Adrenal gland (tissue), 12 donors: ENCODE results near the gene KDM7A. TPM values are rescaled to one million over a fixed set of nuclear protein-coding genes. Genes with fewer than 3 reads are reported as not detected.
A peak's percentile ranks its signal among the peaks of the same experiment; 100 is the strongest.

Experiments used
- DNase-seq, 7 donors: peaks; one replicate each; pipeline ENCODE4 v3.0.0-alpha.2; 2019 to 2020
- H3K27ac ChIP-seq, 5 donors: fragments of 200-600 bp; sonication (generic) in 4 of 5; 1 replicate in 3 of 5; 2 replicates in 2 of 5; pipeline versions ENCODE4 v1.5.1 to v1.8.0; 2016 to 2020; ENCODE audit warnings: mild to moderate bottlenecking in 1 of 5
- H3K27me3 ChIP-seq: fragments of 200-600 bp; 2 replicates; pipeline ENCODE4 v1.8.0; 2021
- H3K36me3 ChIP-seq, 2 donors: fragments of 200-600 bp; replicated peaks in 1 of 2; 1 replicate in 1 of 2; 2 replicates in 1 of 2; pipeline versions ENCODE4 v1.5.1 to v1.8.0; 2018 to 2022
- H3K4me1 ChIP-seq, 2 donors: fragments of 200-600 bp; replicated peaks in 1 of 2; 1 replicate in 1 of 2; 2 replicates in 1 of 2; pipeline versions ENCODE4 v1.5.1 to v1.8.0; 2018 to 2021
- H3K4me3 ChIP-seq, 4 donors: fragments of 200-600 bp; sonication (generic) in 3 of 4; one replicate each; pipeline ENCODE4 v1.5.1; 2016 to 2018
- H3K9me3 ChIP-seq, 3 donors: fragments of 200-600 bp; sonication (generic) in 1 of 3; replicated peaks in 1 of 3; 1 replicate in 2 of 3; 2 replicates in 1 of 3; pipeline versions ENCODE4 v1.5.1 to v1.8.0; 2016 to 2021
- POLR2A ChIP-seq, 2 donors: fragments of 450-650 bp; IDR thresholded peaks; one replicate each; pipeline ENCODE4 v1.6.1; 2017; ENCODE audit warnings: antibody characterized with exemption in 2 of 2, mild to moderate bottlenecking in 2 of 2, moderate library complexity in 1 of 2
- WGBS, 4 donors: extraction: QIAGEN DNeasy Blood & Tissue Kit in 2 of 4; methylation state at CpG; one replicate each; pipeline versions ENCODE4 v1.1.5 to v1.1.7; 2013 to 2017; 5-methylcytosine and 5-hydroxymethylcytosine counted together
- intact Hi-C, 2 donors: fragments of 100-400 bp; cut with DNase I; formaldehyde crosslinking; loops; one replicate each; pipeline versions ENCODE4 v1.14.1 to v1.15.0; 2022 to 2023
- polyA plus RNA-seq, 3 donors: library from polyadenylated mRNA; stranded (reverse); fragments of 200-250 nt in 2 of 3; fragments of 350-450 nt in 1 of 3; fragmentation: Illumina TruSeq in 1 of 3; extraction: RNeasy Lipid Tissue Mini Kit (QIAGEN cat#74804) in 1 of 3; gene quantifications; one replicate each; pipeline ENCODE4 v1.2.3, GENCODE V29; 2013 to 2014
- total RNA-seq, 9 donors: library from RNA; depleted of rRNA in 4 of 9; stranded (reverse); fragments of >200 nt in 4 of 9; fragments of 120-200 nt in 1 of 9; fragmentation: NEBNext Ultra II Directional in 1 of 9; extraction: Animal tissue kit (Norgen Biotek cat#: 25700) in 1 of 9; gene quantifications; one replicate each; pipeline versions ENCODE4 v1.1.0 to v1.2.4, GENCODE V29; 2013 to 2023
- TF ChIP-seq, protein P1 (sequence below), 6 experiments: fragments of 450-650 bp in 4 of 6; fragments of 200-600 bp in 2 of 6; sonication (generic) in 1 of 6; IDR thresholded peaks; 1 replicate in 5 of 6; 2 replicates in 1 of 6; pipeline versions ENCODE4 v1.5.1 to v1.8.0; 2016 to 2021; ENCODE audit warnings: antibody characterized with exemption in 6 of 6, mild to moderate bottlenecking in 2 of 6, moderate library complexity in 1 of 6
- donor health status: healthy with polysubstance abuse.
- donor health status: Bipolar disorder and iron deficiency.
- donor health status: DM: yes; HTN: yes; CAD: no.
- donor health status: DM: no; HTN: no; CAD: no.
- donor health status: DM: no; HTN: no; CAD: no.
- donor health status: DM: yes; HTN: yes; CAD: no.

KDM7A gene
- total and polyA plus RNA-seq, 12 donors: 1.4 to 10.5 (median 4.7) TPM

DNA sequence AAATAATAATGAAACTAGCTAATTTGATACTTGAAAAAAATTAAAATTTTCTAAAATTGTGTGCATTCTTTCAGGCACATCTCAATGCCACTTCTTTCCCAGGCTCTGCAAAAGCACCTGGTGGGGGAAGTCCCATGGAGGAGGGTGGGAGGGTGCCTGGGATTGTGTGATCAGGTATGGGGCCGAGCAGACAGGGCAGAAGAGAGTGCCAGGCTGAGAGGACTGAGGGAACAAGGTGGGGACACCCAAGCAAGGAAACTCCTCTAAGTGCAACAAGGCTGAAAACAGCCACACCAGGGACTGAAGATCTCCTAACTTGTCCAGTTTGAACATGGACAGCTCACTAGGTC, 127.8 kb downstream of the KDM7A start:
- DNase-seq: no peak
- Histone ChIP-seq H3K4me1 (peaks cover 14 to 27% of the 10 kb centered on the region in 2 donors), H3K4me3 (no peak overlapping the region), H3K36me3 (no peaks in the 10 kb centered on the region), H3K27me3 (no peaks in the 10 kb centered on the region), H3K27ac (peak overlapping the region in 1 of 5 donors; percentile 42), H3K9me3 (no peaks in the 10 kb centered on the region)
- TF ChIP-seq, protein P1, sequence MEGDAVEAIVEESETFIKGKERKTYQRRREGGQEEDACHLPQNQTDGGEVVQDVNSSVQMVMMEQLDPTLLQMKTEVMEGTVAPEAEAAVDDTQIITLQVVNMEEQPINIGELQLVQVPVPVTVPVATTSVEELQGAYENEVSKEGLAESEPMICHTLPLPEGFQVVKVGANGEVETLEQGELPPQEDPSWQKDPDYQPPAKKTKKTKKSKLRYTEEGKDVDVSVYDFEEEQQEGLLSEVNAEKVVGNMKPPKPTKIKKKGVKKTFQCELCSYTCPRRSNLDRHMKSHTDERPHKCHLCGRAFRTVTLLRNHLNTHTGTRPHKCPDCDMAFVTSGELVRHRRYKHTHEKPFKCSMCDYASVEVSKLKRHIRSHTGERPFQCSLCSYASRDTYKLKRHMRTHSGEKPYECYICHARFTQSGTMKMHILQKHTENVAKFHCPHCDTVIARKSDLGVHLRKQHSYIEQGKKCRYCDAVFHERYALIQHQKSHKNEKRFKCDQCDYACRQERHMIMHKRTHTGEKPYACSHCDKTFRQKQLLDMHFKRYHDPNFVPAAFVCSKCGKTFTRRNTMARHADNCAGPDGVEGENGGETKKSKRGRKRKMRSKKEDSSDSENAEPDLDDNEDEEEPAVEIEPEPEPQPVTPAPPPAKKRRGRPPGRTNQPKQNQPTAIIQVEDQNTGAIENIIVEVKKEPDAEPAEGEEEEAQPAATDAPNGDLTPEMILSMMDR (IDR thresholded peaks at IDR 0.05): no peak
- no peak for TF ChIP-seq POLR2A (IDR thresholded peaks at IDR 0.05)
- WGBS, 4 donors: 25 to 76% (median 69%) methylated on average over 1 of the region's 1 CpG
- intact Hi-C loops: no loop called here

DNA sequence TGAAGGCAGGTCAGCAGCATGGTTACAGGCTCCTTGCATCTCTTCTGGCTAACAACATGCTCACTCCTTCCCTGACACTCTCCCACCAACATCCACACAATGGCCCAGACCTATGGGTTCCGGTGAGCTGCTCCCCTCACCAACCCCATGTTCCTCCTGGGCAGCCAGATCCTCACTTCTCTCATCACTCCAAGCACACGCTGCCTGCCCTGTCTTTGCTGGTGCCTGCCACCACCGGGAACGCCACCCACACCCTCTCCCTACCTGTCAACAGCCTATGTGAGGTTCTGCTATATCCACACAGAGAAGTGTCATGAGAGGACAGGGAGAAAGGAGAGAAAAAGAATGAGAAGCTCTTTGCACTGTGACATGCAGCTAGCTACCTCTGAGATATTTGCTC, 128.6 kb downstream of the KDM7A start:
- no peaks in the 10 kb centered on the region for H3K9me3 ChIP-seq
- DNase-seq: no peak
- no peak for TF ChIP-seq POLR2A (IDR thresholded peaks at IDR 0.05)
- TF ChIP-seq, protein P1 (IDR thresholded peaks at IDR 0.05): no peak
- intact Hi-C loops: no loop called here
- peaks cover 14 to 27% of the 10 kb centered on the region in 2 donors for H3K4me1 ChIP-seq
- WGBS, 4 donors: 93 to 98% (median 97%) methylated on average over 4 of the region's 4 CpGs
- no peak overlapping the region for H3K4me3 ChIP-seq
- H3K36me3 ChIP-seq: no peaks in the 10 kb centered on the region
- H3K27me3 ChIP-seq: no peaks in the 10 kb centered on the region
- H3K27ac ChIP-seq: no peak overlapping the region

DNA sequence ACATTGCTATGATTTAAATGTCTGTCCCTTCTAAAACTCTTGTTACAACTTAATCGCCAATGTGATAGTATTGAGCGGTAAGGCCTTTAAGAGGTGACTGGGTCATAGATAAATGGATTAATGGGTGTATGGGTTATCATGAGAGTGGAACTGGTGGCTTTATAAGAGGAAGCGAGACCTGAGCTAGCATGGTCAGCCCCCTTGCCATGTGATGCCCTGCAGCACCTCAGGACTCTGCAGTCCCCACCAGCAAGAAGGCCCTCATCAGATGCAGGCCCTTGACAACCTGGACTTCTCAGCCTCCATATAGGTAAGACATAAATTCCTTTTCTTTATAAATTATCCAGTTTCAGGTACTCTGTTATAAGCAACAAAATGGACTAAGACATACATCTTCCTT, 129.6 kb downstream of the KDM7A start:
- intact Hi-C loops: no loop called here
- Histone ChIP-seq H3K4me1 (peaks cover 14 to 27% of the 10 kb centered on the region in 2 donors), H3K36me3 (no peaks in the 10 kb centered on the region), H3K4me3 (no peak overlapping the region), H3K27me3 (no peaks in the 10 kb centered on the region), H3K9me3 (no peaks in the 10 kb centered on the region), H3K27ac (no peak overlapping the region)
- WGBS, 4 donors: 89 to 100% (median 97%) methylated on average over 3 of the region's 3 CpGs
- TF ChIP-seq POLR2A (IDR thresholded peaks at IDR 0.05): no peak
- TF ChIP-seq, protein P1 (IDR thresholded peaks at IDR 0.05): no peak
- no peak for DNase-seq

DNA sequence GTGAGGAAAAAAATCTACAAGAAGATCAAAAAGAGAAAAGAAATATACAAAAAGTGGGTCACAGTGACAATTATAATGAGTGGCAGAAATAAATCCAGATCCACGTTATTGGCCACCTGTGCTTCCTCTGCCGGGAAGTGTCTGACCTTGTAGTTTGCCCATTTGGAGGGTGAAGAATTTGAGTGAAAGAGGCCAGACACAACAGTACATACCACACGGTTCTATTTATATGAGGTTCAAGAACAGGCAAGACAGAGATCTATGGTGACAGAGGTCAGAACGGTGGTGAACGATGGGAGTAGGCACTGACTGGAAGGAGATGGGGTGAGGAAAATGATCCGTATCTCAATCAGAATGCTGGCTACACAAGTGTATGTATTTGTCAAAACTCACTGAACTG, 131.1 kb downstream of the KDM7A start:
- peak overlapping the region in 2 of 5 donors; percentile 19 to 38 for H3K27ac ChIP-seq
- H3K4me1 ChIP-seq: peaks cover 14 to 27% of the 10 kb centered on the region in 2 donors
- no peaks in the 10 kb centered on the region for H3K9me3 ChIP-seq
- no peaks in the 10 kb centered on the region for H3K27me3 ChIP-seq
- TF ChIP-seq, protein P1 (IDR thresholded peaks at IDR 0.05): no peak
- TF ChIP-seq POLR2A (IDR thresholded peaks at IDR 0.05): no peak
- no peak overlapping the region for H3K4me3 ChIP-seq
- intact Hi-C loops: no loop called here
- no peaks in the 10 kb centered on the region for H3K36me3 ChIP-seq
- 32 to 48% (median 39%) methylated on average over 6 of the region's 6 CpGs for WGBS, 4 donors
- peak in 1 of 7 donors; percentile 44 for DNase-seq
